SK-N-SH treated with all-trans-retinoic acid at 6 μM for 48 hours (cell line): ENCODE data around the gene NNAT.

Experiments used
- ATAC-seq: fragments of 200-7000 bp; cut with Tn5 transposase; 3 replicates; pipeline ENCODE4 v1.9.1; 2020; ENCODE audit warnings: mild to moderate bottlenecking, moderate library complexity
- ARNTL ChIP-seq: fragments of 450-650 bp; formaldehyde crosslinking; IDR thresholded peaks from 2 replicates; pipeline ENCODE4 v1.5.0; 2020; ENCODE audit warnings: low read depth, mild to moderate bottlenecking, moderate library complexity, borderline replicate concordance
- BACH2 ChIP-seq: fragments of 250-450 bp; sonication (Bioruptor Pico); IDR thresholded peaks from 2 replicates; pipeline ENCODE4 v1.9.0; 2021; ENCODE audit warnings: mild to moderate bottlenecking, borderline replicate concordance
- CREB5 ChIP-seq: fragments of 250-450 bp; sonication (Bioruptor Pico); IDR thresholded peaks from 2 replicates; pipeline ENCODE4 v1.5.1; 2020; ENCODE audit warnings: low read depth, mild to moderate bottlenecking, moderate library complexity
- CSDC2 ChIP-seq: fragments of 250-450 bp; sonication (Bioruptor Pico); IDR thresholded peaks from 2 replicates; pipeline ENCODE4 v1.5.0; 2020; ENCODE audit warnings: mild to moderate bottlenecking, moderate library complexity
- CSRNP3 ChIP-seq: fragments of 250-450 bp; sonication (Bioruptor Pico); IDR thresholded peaks from 2 replicates; pipeline ENCODE4 v1.5.1; 2021; ENCODE audit warnings: mild to moderate bottlenecking, moderate library complexity
- ESRRG ChIP-seq: fragments of 250-450 bp; sonication (Bioruptor Pico); IDR thresholded peaks from 2 replicates; pipeline ENCODE4 v1.6.1; 2021; ENCODE audit warnings: mild to moderate bottlenecking
- ISL1 ChIP-seq: fragments of 250-450 bp; sonication (Bioruptor Pico); IDR thresholded peaks from 2 replicates; pipeline ENCODE4 v2.1.2; 2022; ENCODE audit warnings: mild to moderate bottlenecking, moderate library complexity
- OSR1 ChIP-seq: fragments of 250-450 bp; sonication (Bioruptor Pico); IDR thresholded peaks from 2 replicates; pipeline ENCODE4 v1.8.0; 2022; ENCODE audit warnings: moderate library complexity, mild to moderate bottlenecking, inconsistent platforms
- POU6F1 ChIP-seq: fragments of 250-450 bp; sonication (Bioruptor Pico); IDR thresholded peaks from 2 replicates; pipeline ENCODE4 v1.8.0; 2021; ENCODE audit warnings: low read depth, mild to moderate bottlenecking, moderate library complexity, borderline replicate concordance
- PPARA ChIP-seq: fragments of 250-450 bp; sonication (Bioruptor Pico); IDR thresholded peaks from 2 replicates; pipeline ENCODE4 v1.5.0; 2020; ENCODE audit warnings: mild to moderate bottlenecking, borderline replicate concordance
- RARB ChIP-seq: fragments of 250-450 bp; sonication (Bioruptor Pico); IDR thresholded peaks from 2 replicates; pipeline ENCODE4 v1.8.0; 2021; ENCODE audit warnings: mild to moderate bottlenecking, moderate library complexity
- SNAI2 ChIP-seq: fragments of 250-450 bp; sonication (Bioruptor Pico); IDR thresholded peaks from 2 replicates; pipeline ENCODE4 v1.5.0; 2020; ENCODE audit warnings: mild to moderate bottlenecking, moderate library complexity
- TCF4 ChIP-seq: fragments of 250-450 bp; sonication (Bioruptor Pico); IDR thresholded peaks from 2 replicates; pipeline ENCODE4 v1.8.0; 2021; ENCODE audit warnings: mild to moderate bottlenecking, moderate library complexity, borderline replicate concordance
- TOX ChIP-seq: fragments of 250-450 bp; sonication (Bioruptor Pico); IDR thresholded peaks from 2 replicates; pipeline ENCODE4 v1.8.0; 2021; ENCODE audit warnings: mild to moderate bottlenecking, moderate library complexity, borderline replicate concordance
- TSHZ2 ChIP-seq: fragments of 250-450 bp; sonication (Bioruptor Pico); IDR thresholded peaks from 2 replicates; pipeline ENCODE4 v1.5.0; 2020; ENCODE audit warnings: mild to moderate bottlenecking, moderate library complexity
- ZC3H10 ChIP-seq: fragments of 250-450 bp; sonication (Bioruptor Pico); IDR thresholded peaks from 2 replicates; pipeline ENCODE4 v1.5.1; 2021; ENCODE audit warnings: mild to moderate bottlenecking, moderate library complexity
- ZFP3 ChIP-seq: fragments of 250-450 bp; sonication (Bioruptor Pico); IDR thresholded peaks from 2 replicates; pipeline ENCODE4 v1.5.0; 2020; ENCODE audit warnings: mild to moderate bottlenecking, moderate library complexity
- ZFP30 ChIP-seq: fragments of 450-650 bp; formaldehyde crosslinking; IDR thresholded peaks from 2 replicates; pipeline ENCODE4 v1.5.0; 2022; ENCODE audit warnings: mild to moderate bottlenecking, moderate library complexity
- ZNF565 ChIP-seq: fragments of 450-650 bp; formaldehyde crosslinking; conservative IDR thresholded peaks from 2 replicates; pipeline ENCODE4 v1.5.0; 2020; ENCODE audit warnings: low read depth, mild to moderate bottlenecking, moderate library complexity
- ZNF70 ChIP-seq: fragments of 450-650 bp; formaldehyde crosslinking; IDR thresholded peaks from 2 replicates; pipeline ENCODE4 v1.5.0; 2020; ENCODE audit warnings: mild to moderate bottlenecking, moderate library complexity
- ZNF8 ChIP-seq: fragments of 450-650 bp; formaldehyde crosslinking; IDR thresholded peaks from 2 replicates; pipeline ENCODE4 v1.5.0; 2020; ENCODE audit warnings: mild to moderate bottlenecking, moderate library complexity

The NNAT gene

GRCh38 chr20:37526238-37526838 lies 5.3 kb downstream of the NNAT start (continued):
- no peak for TF ChIP-seq CSRNP3 (CRISPR knock-in tag)
- TF ChIP-seq, all 23 proteins: peak for 0

- TF ChIP-seq ARNTL: no peak
- TF ChIP-seq TCF4 (CRISPR knock-in tag): no peak
- TF ChIP-seq TSHZ2 (CRISPR knock-in tag): no peak
- no peak for TF ChIP-seq ZNF70
- TF ChIP-seq ISL1 (CRISPR knock-in tag): no peak
- TF ChIP-seq CSDC2 (CRISPR knock-in tag): no peak
- TF ChIP-seq PPARA (CRISPR knock-in tag): no peak
- TF ChIP-seq ZC3H10 (CRISPR knock-in tag): no peak
- no peak for TF ChIP-seq ZNF8 (CRISPR knock-in tag)
- TF ChIP-seq TOX (CRISPR knock-in tag): no peak
- TF ChIP-seq BACH2 (CRISPR knock-in tag): no peak
Measured at GRCh38 chr20:37526839-37527637, 6.0 kb downstream of the NNAT start.

GRCh38 chr20:37527638-37528445 lies 6.8 kb downstream of the NNAT start, which contains the start of gene BLCAP:
TSS of gene BLCAP (minus strand) at chr20:37527876. CDS start at chr20:37519174, 8,702 bp downstream.
- peak; percentile 92 for ATAC-seq

More at GRCh38 chr20:37526839-37527637, 6.0 kb downstream of the NNAT start:
- ATAC-seq: peak; percentile 65

GRCh38 chr20:37528446-37529213 lies 7.6 kb downstream of the NNAT start:
- ATAC-seq: peak; percentile 5
- TF ChIP-seq CSDC2 (CRISPR knock-in tag): no peak
- no peak for TF ChIP-seq ZFP3 (CRISPR knock-in tag)
- TF ChIP-seq PPARA (CRISPR knock-in tag): no peak
- TF ChIP-seq ZNF565 (CRISPR knock-in tag): no peak
- TF ChIP-seq ESRRG (CRISPR knock-in tag): no peak
- no peak for TF ChIP-seq ZNF70
- TF ChIP-seq TOX (CRISPR knock-in tag): no peak
- no peak for TF ChIP-seq CREB5 (CRISPR knock-in tag)
- TF ChIP-seq ISL1 (CRISPR knock-in tag): no peak
- no peak for TF ChIP-seq RARB (CRISPR knock-in tag)
- TF ChIP-seq POU6F1 (CRISPR knock-in tag): no peak

More at GRCh38 chr20:37527638-37528445, 6.8 kb downstream of the NNAT start, which contains the start of gene BLCAP:
- no peak for TF ChIP-seq ARNTL
- no peak for TF ChIP-seq CSDC2 (CRISPR knock-in tag)
- no peak for TF ChIP-seq TCF4 (CRISPR knock-in tag)
- TF ChIP-seq ZFP30: no peak
- no peak for TF ChIP-seq TOX (CRISPR knock-in tag)
- no peak for TF ChIP-seq SNAI2 (CRISPR knock-in tag)
- TF ChIP-seq PPARA (CRISPR knock-in tag): no peak
- no peak for TF ChIP-seq ZNF565 (CRISPR knock-in tag)
- TF ChIP-seq RARB (CRISPR knock-in tag): no peak
- TF ChIP-seq ZNF70: no peak
- TF ChIP-seq CREB5 (CRISPR knock-in tag): no peak
- no peak for TF ChIP-seq ZFP3 (CRISPR knock-in tag)
- no peak for TF ChIP-seq ESRRG (CRISPR knock-in tag)
- no peak for TF ChIP-seq OSR1
